Endothelial cell of umbilical vein (primary cell): ENCODE results near the gene ITGB8. TPM values are rescaled to one million over a fixed set of nuclear protein-coding genes. Genes with fewer than 3 reads are reported as not detected.

Source experiments
- BruUV-seq: library from RNA; stranded (reverse); fragments of 400-500 nt; replicated peaks from 2 replicates; lab custom pipeline; 2021; lab: Mats Ljungman, UMichigan
- CTCF ChIA-PET: fragments of 300-600, 350-600 bp; sonication (Branson Sonifier 250); formaldehyde crosslinking; loops from one replicate; lab custom pipeline; 2021; ENCODE audit warnings: antibody characterized with exemption, inconsistent platforms; lab: Charles Lee
- POLR2A ChIA-PET: fragments of 300-600, 350-600 bp; sonication (Branson Sonifier 250); formaldehyde crosslinking; loops from one replicate; lab custom pipeline; 2021; ENCODE audit warnings: antibody characterized with exemption, inconsistent platforms; lab: Charles Lee
- DNase-seq: peaks from one replicate; pipeline ENCODE4 v3.0.0-alpha.2; 2011; ENCODE audit warnings: low read depth, low spot score
- FAIRE-seq: peaks from 2 replicates; lab custom pipeline; 2011; peaks lifted over from hg19 to GRCh38; lab: Jason Lieb, UNC
- H2AFZ ChIP-seq: 2 replicates; pipeline ENCODE4 v1.6.0; 2012; ENCODE audit warnings: low read depth, low read length, control low read depth, inconsistent platforms
- H3K27ac ChIP-seq: 2 replicates; pipeline ENCODE4 v1.5.1; 2011; ENCODE audit warnings: low read depth, mild to moderate bottlenecking, control low read depth, low read length, moderate library complexity; ENCODE audit not compliant: insufficient read depth
- H3K27me3 ChIP-seq, 2 experiments: 2 replicates each; pipeline versions ENCODE4 v1.6.0 to v1.6.1; 2011; ENCODE audit warnings: low read length in 2 of 2, mixed read lengths in 1 of 2; ENCODE audit not compliant: control insufficient read depth in 2 of 2, insufficient read depth in 2 of 2
- H3K36me3 ChIP-seq, 2 experiments: 2 replicates in 1 of 2; 3 replicates in 1 of 2; pipeline ENCODE4 v1.5.1; 2011; ENCODE audit warnings: low read length in 2 of 2, mild to moderate bottlenecking in 1 of 2, moderate library complexity in 1 of 2; ENCODE audit not compliant: control insufficient read depth in 2 of 2, insufficient read depth in 2 of 2; ENCODE audit errors: extremely low read depth in 1 of 2
- H3K4me1 ChIP-seq: 3 replicates; pipeline ENCODE4 v1.5.1; 2011; ENCODE audit warnings: mild to moderate bottlenecking, low read length; ENCODE audit not compliant: control insufficient read depth, insufficient read depth; ENCODE audit errors: extremely low read depth
- H3K4me2 ChIP-seq: 2 replicates; pipeline ENCODE4 v1.6.1; 2011; ENCODE audit warnings: low read length, control low read depth, mixed read lengths; ENCODE audit not compliant: insufficient read depth
- H3K4me3 ChIP-seq, 3 experiments: fragments of 200-600 bp in 1 of 3; sonication (generic), shearing (Covaris generic) in 1 of 3; replicated peaks in 1 of 3; 2 replicates each; pipeline ENCODE4 v1.5.1; 2011 to 2016; ENCODE audit warnings: control low read depth in 3 of 3, low read length in 3 of 3, mild to moderate bottlenecking in 2 of 3, inconsistent platforms in 1 of 3, low read depth in 1 of 3, moderate library complexity in 1 of 3; ENCODE audit not compliant: insufficient read depth in 1 of 3
- H3K79me2 ChIP-seq: 2 replicates; pipeline ENCODE4 v1.6.0; 2012; ENCODE audit warnings: low read length, inconsistent platforms; ENCODE audit not compliant: control insufficient read depth, insufficient read depth
- H3K9ac ChIP-seq: replicated peaks from 2 replicates; pipeline ENCODE3; 2011; ENCODE audit warnings: low read length, control low read depth; ENCODE audit not compliant: insufficient read depth; ENCODE audit errors: extremely low read depth
- H3K9me1 ChIP-seq: replicated peaks from 3 replicates; pipeline ENCODE4 v1.6.0; 2011; ENCODE audit warnings: mild to moderate bottlenecking, low read length; ENCODE audit not compliant: control insufficient read depth, insufficient read depth; ENCODE audit errors: extremely low read depth
- H3K9me3 ChIP-seq: replicated peaks from 2 replicates; pipeline ENCODE4 v1.5.1; 2012; ENCODE audit warnings: low read length, inconsistent platforms; ENCODE audit not compliant: control insufficient read depth, insufficient read depth
- H4K20me1 ChIP-seq: replicated peaks from 2 replicates; pipeline ENCODE3; 2011; ENCODE audit warnings: mild to moderate bottlenecking, low read length; ENCODE audit not compliant: control insufficient read depth, insufficient read depth; ENCODE audit errors: extremely low read depth
- CTCF ChIP-seq, 2 donors: IDR thresholded peaks; 1 replicate in 1 of 2; 2 replicates in 1 of 2; pipeline ENCODE4 v1.5.1; 2011; ENCODE audit warnings: low read length in 2 of 2, mild to moderate bottlenecking in 2 of 2, moderate library complexity in 2 of 2, control low read depth in 1 of 2, inconsistent platforms in 1 of 2, low read depth in 1 of 2; ENCODE audit not compliant: insufficient read depth in 1 of 2; ENCODE audit errors: extremely low read depth in 1 of 2
- EZH2 ChIP-seq: IDR thresholded peaks from 2 replicates; pipeline ENCODE4 v1.6.1; 2012; ENCODE audit warnings: borderline replicate concordance, low read depth, mild to moderate bottlenecking, moderate library complexity, low read length, inconsistent platforms; ENCODE audit not compliant: severe bottlenecking
- FOS ChIP-seq: IDR thresholded peaks from 2 replicates; pipeline ENCODE4 v1.6.1; 2011; ENCODE audit warnings: mild to moderate bottlenecking, low read length, moderate library complexity, borderline replicate concordance; ENCODE audit not compliant: insufficient read depth
- GATA2 ChIP-seq: IDR thresholded peaks from 2 replicates; pipeline ENCODE4 v1.7.0; 2011; ENCODE audit warnings: low read depth, mild to moderate bottlenecking, moderate library complexity, mixed read lengths, low read length; ENCODE audit not compliant: insufficient read length, insufficient read depth
- JUN ChIP-seq: IDR thresholded peaks from 2 replicates; pipeline ENCODE4 v1.6.1; 2011; ENCODE audit warnings: borderline replicate concordance, low read depth; ENCODE audit not compliant: insufficient read length, insufficient read depth
- MAX ChIP-seq: IDR thresholded peaks from 2 replicates; pipeline ENCODE4 v1.6.1; 2011; ENCODE audit not compliant: insufficient read depth, insufficient read length
- MYC ChIP-seq: IDR thresholded peaks from one replicate; pipeline ENCODE4 v1.6.1; 2011; ENCODE audit warnings: mild to moderate bottlenecking, low read depth, low read length
- POLR2A ChIP-seq: IDR thresholded peaks from 2 replicates; pipeline ENCODE4 v1.6.1; 2012; ENCODE audit warnings: low read depth, mild to moderate bottlenecking, control low read depth, low read length
- POLR2AphosphoS5 ChIP-seq: IDR thresholded peaks from 2 replicates; pipeline ENCODE4 v1.6.1; 2012; ENCODE audit warnings: low read depth, mild to moderate bottlenecking, control low read depth, low read length, moderate library complexity; ENCODE audit not compliant: insufficient read depth
- dilution Hi-C: fragments of 300-500 bp; cut with MboI; formaldehyde crosslinking; loops from one replicate; pipeline ENCODE4 v1.15.0; 2019; ENCODE audit warnings: low sequenced_read_pairs; ENCODE audit not compliant: extremely low pct_ligation_motif_present
- intact Hi-C: fragments of 100-400 bp; cut with micrococcal nuclease; formaldehyde crosslinking; loops from one replicate; pipeline ENCODE4 v1.10.0; 2022
- polyA plus RNA-seq, 4 experiments: library from polyadenylated mRNA; depleted of rRNA in 3 of 4; stranded (reverse) in 3 of 4; unstranded in 1 of 4; fragments of >200 nt; gene quantifications; 2 replicates each; pipeline versions ENCODE4 v1.2.1 to v1.2.3, GENCODE V29; 2011 to 2012; ENCODE audit warnings: missing spikeins in 1 of 4
- total RNA-seq: library from RNA; stranded (reverse); gene quantifications from 2 replicates; pipeline ENCODE4 v1.2.3, GENCODE V29; 2021

Gene ITGB8
- total and polyA plus RNA-seq, 2 donors (not counting 3 experiments of a cell fraction or from before 2014, with no cell fraction given): 2.9 to 8.2 TPM

GRCh38 chr7:20305726-20306125 lies 25.0 kb upstream of the ITGB8 start:
- no peak for DNase-seq
- Histone ChIP-seq H3K79me2 (no peaks in the 10 kb centered on the region), H3K4me1 (peaks cover 19% of the 10 kb centered on the region), H3K9ac (no peak overlapping the region), H3K36me3 (no peaks in the 10 kb centered on the region), H3K27ac (no peak overlapping the region), H3K4me3 (no peak overlapping the region), H3K27me3 (no peaks in the 10 kb centered on the region), H2AFZ (no peak overlapping the region), H3K4me2 (no peak overlapping the region), H4K20me1 (no peaks in the 10 kb centered on the region), H3K9me3 (no peaks in the 10 kb centered on the region), H3K9me1 (no peaks in the 10 kb centered on the region)
- CTCF ChIA-PET: interaction anchor here (1.2 kb wide), 1 partner anchor 293 kb away, joined by 6 read pairs; no protein-coding TSS in a partner anchor
- TF ChIP-seq POLR2A (no peak), GATA2 (no peak), JUN (no peak), FOS (no peak), POLR2AphosphoS5 (no peak), EZH2 (no peak), CTCF (IDR thresholded peaks at IDR 0.05; ENCODE audit: extremely low read depth in 1 of 2, insufficient read depth in 1 of 2, low read depth in 1 of 2, low read length in 2 of 2) (no peak), MYC (no peak), MAX (no peak)
- POLR2A ChIA-PET: no interaction called here
- intact Hi-C loops (loop anchor here (1.0 to 5.0 kb wide), 3 partner anchors 25 to 333 kb away; partner anchors contain the start of gene ITGB8), dilution Hi-C loops (loop anchor here (25.0 kb wide), 1 partner anchor 93 kb away; the partner anchor contains the start of gene MACC1)
- no TSS peak for BruUV-seq
- no peak for FAIRE-seq
